SH-SY5Y (cell line): ENCODE data around the gene DCAF4.

Experiments used
- GATA2 ChIP-seq: IDR thresholded peaks from 2 replicates; pipeline ENCODE4 v1.6.1; 2011; ENCODE audit warnings: mild to moderate bottlenecking, low read depth, low read length
- GATA3 ChIP-seq: IDR thresholded peaks from 2 replicates; pipeline ENCODE4 v1.6.1; 2011; ENCODE audit warnings: low read depth, mild to moderate bottlenecking, low read length, moderate library complexity

DNA sequence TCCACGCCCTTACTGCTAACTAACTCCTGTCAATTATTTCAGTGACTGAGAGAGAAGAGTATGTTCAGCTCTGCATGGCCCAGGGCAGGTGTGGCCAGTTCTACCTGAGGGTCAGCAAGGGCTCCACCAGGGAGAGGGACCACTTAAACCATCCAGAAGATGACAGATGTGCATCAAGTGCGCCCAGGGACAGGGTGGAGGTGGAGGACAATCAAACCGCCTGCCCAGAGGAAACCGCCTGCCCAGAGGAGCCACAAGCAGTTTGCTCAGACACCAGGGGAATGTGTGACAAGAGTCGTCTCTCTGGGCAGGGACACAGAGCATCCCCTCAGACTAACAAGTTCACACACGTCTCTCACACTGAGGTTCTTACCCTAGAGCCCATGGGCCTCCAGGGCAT, 46.8 kb upstream of the DCAF4 start:
- TF ChIP-seq GATA3 (no peak), GATA2 (no peak)
